Esophagus mucosa (tissue), 1 donor: Measurements from ENCODE around the gene PDCD6IP. TPM values are rescaled to one million over a fixed set of nuclear protein-coding genes. Genes with fewer than 3 reads are reported as not detected.
A peak's percentile ranks its signal among the peaks of the same experiment; 100 is the strongest.
"Not testable (repeated sequence)": the region's sequence is repeated elsewhere in the genome, so short reads cannot be mapped to it uniquely, and the experiment has no call there.

Source experiments
- ATAC-seq: fragments of 200-7000 bp; cut with Tn5 transposase; one replicate; pipeline ENCODE4 v1.9.1; 2020
- total RNA-seq: library from RNA; stranded (reverse); gene quantifications from one replicate; pipeline ENCODE4 v1.2.4, GENCODE V29; 2023
- donor health status: DM: yes; HTN: yes; CAD: no.

PDCD6IP gene
- total RNA-seq, 1 donor from 2014 or later, result 251 TPM

- ATAC-seq, result no peak
Measured at GRCh38 chr3:33795856-33796536, 2.4 kb upstream of the PDCD6IP start.

GRCh38 chr3:33798113-33798417 is 365 bp upstream of the PDCD6IP start:
- no peak for ATAC-seq

DNA sequence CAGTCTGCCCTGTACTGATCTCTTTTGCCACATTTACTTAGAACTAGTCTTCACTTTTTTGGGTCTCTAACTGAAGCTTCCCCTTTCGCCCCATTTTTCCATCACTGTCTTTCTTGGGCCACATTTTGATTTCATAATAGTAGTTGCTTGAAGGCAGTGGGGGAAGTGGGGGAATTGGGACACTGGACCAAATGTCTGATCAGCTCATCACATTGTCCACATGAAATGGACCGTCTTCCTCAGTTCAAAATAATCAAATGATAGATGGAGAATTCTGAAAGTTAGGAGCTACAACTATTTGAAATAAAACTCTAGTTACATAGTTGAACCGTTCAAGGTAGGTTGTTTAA is 747 bp downstream of the PDCD6IP start:
- no peak for ATAC-seq

GRCh38 chr3:33803252-33803651 is 4.8 kb downstream of the PDCD6IP start:
- ATAC-seq, result no peak

DNA sequence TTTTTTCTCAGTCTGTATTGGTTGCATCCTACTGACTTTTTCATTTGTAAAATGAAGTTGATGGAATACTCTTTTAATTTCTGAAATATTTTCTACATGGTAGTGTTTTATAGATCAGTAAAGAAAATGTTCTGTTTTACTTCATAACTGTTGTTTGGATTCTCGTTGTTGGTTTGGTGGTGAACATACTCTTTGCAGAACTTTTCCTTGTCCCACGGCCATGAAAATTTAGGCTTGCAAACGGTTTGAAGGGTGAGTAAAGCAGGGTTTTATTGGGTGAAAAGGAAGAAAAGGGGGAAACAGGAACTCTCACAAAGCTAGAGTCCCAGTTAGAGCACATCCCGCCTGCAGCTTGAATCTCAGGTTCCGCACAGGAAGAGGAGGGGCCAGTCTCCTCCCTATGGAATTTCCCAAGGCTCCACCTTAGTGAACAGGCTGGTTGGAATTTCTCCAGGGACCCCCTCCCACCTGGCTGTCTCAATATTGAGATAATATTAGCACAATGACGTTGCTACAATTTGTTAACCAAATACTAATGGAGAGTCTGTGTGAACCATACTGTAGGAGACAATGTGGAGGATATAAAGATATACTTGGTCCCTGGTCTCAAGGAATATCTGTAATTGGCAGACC is 5.6 kb downstream of the PDCD6IP start:
- no peak for ATAC-seq

- ATAC-seq, result peak; percentile 52
Measured at GRCh38 chr3:33807191-33807590, 8.8 kb downstream of the PDCD6IP start.

- peak; percentile 62 for ATAC-seq
Measured at GRCh38 chr3:33808559-33808958, 10.1 kb downstream of the PDCD6IP start.

DNA sequence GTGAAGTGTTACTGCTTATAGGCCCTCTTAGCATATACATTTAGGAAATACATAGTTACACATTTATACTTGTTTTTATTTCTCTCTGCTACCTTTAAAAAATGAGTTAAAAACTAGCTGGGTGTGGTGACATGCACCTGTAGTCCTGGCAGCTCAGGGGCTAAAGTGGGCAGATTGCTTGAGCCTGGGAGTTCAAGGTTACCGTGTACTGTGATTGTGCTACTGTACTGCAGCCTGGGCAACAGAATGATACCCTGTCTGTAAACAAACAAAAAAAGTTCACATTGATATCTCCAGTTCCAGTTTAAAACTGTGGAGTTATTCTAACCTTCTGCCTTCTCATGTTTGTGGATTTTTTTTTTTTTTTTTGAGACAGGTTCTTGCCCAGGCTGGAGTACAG is 12.1 kb downstream of the PDCD6IP start:
- ATAC-seq, result no peak

GRCh38 chr3:33821989-33822388 is 23.6 kb downstream of the PDCD6IP start:
- ATAC-seq, result no peak

- ATAC-seq, result no peak
Measured at GRCh38 chr3:33823821-33824220, 25.4 kb downstream of the PDCD6IP start.

GRCh38 chr3:33825111-33825510 is 26.7 kb downstream of the PDCD6IP start:
- no peak for ATAC-seq

GRCh38 chr3:33826206-33826605 is 27.8 kb downstream of the PDCD6IP start:
- no peak for ATAC-seq

GRCh38 chr3:33826688-33827087 is 28.3 kb downstream of the PDCD6IP start:
- ATAC-seq, result no peak

GRCh38 chr3:33829720-33830119 is 31.3 kb downstream of the PDCD6IP start:
- ATAC-seq, result no peak

GRCh38 chr3:33831053-33831452 is 32.6 kb downstream of the PDCD6IP start:
- ATAC-seq, result no peak

GRCh38 chr3:33833408-33834095 is 35.1 kb downstream of the PDCD6IP start:
- no peak for ATAC-seq

DNA sequence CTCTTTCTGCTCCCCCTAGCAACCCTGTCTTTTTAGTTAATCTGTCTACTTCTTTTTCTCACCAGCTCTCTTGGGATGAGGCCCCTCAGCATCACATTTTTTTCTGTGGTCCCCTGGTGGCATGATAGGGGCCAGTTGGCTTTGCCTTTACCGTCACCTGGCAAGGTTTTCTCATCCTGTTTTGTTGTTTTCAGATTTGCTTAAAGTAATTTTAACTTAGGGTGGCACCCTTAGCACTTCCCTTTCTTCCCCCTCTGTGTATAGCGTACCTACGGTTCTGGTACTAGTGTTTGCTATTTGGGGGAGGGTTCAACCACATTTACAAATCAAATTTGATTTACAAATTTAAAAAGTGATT is 35.6 kb downstream of the PDCD6IP start:
- ATAC-seq, result no peak

- not testable (repeated sequence) for ATAC-seq
Measured at GRCh38 chr3:33837182-33837581, 38.8 kb downstream of the PDCD6IP start.

DNA sequence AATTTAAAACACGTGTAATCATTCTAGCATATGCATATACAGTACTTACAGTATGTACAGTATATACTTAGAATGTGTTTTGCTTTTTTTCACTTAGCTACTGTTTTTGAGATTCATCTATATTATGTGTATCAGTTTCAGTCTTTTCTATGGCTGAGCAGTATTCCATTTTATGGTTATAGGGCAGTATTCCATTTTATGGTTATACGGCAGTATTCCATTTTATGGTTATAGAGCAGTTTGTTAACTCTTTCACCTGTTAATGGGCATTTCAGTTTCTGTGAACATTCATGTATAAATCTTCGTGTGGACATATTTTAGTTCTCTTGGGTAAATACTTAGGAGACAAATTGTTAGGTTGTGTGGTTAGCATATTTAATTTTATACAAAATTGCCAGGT is 40.9 kb downstream of the PDCD6IP start:
- ATAC-seq, result no peak

- ATAC-seq, result no peak
Measured at GRCh38 chr3:33840179-33840578, 41.7 kb downstream of the PDCD6IP start.

- no peak for ATAC-seq
Measured at GRCh38 chr3:33848624-33849347, 50.4 kb downstream of the PDCD6IP start.

DNA sequence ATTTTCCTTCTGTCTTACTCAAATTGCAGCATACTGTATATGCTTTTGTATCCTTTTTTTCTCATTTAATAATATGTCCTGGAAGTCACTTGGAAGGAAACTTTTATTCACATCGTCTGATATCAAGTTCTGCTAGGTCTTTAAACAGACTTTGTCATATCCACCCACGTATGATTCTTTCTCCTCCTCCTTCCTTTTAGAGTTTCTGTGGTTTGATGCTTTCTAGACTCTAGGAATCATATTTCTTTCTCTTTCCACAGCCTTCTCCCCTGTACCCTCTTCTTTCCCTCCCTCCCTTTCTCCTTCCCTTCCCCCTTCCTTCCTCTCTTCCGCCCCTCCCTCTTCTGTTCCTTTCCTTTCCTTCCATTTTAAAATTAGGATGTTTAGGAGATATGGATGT is 52.2 kb downstream of the PDCD6IP start:
- not testable (repeated sequence) for ATAC-seq

- ATAC-seq, result not testable (repeated sequence)
Measured at GRCh38 chr3:33855407-33855806, 57.0 kb downstream of the PDCD6IP start.
